IPS DF 6.9 (cell line): ENCODE measurements around the gene YRDC.

Experiments used
- DNase-seq: peaks from one replicate; pipeline ENCODE4 v3.0.0-alpha.2; 2013; ENCODE audit warnings: low read depth, low spot score
- H3K27ac ChIP-seq: one replicate; pipeline ENCODE4 v1.5.1; 2013; ENCODE audit warnings: low read length, control low read depth
- H3K27me3 ChIP-seq: 2 replicates; pipeline ENCODE4 v1.6.1; 2013; ENCODE audit warnings: mild to moderate bottlenecking, low read length; ENCODE audit not compliant: control insufficient read depth, insufficient read depth
- H3K36me3 ChIP-seq: 2 replicates; pipeline ENCODE4 v1.6.1; 2013; ENCODE audit warnings: low read length; ENCODE audit not compliant: control insufficient read depth, insufficient read depth
- H3K4me1 ChIP-seq: 2 replicates; pipeline ENCODE4 v1.6.1; 2013; ENCODE audit warnings: low read length; ENCODE audit not compliant: control insufficient read depth, insufficient read depth
- H3K4me3 ChIP-seq: 2 replicates; pipeline ENCODE4 v1.5.1; 2013; ENCODE audit warnings: mild to moderate bottlenecking, low read length
- H3K9me3 ChIP-seq: 2 replicates; pipeline ENCODE4 v1.6.1; 2013; ENCODE audit warnings: low read length, inconsistent platforms; ENCODE audit not compliant: control insufficient read depth, insufficient read depth
- WGBS: extraction: QIAGEN DNeasy Blood & Tissue Kit; methylation state at CpG from one replicate; pipeline ENCODE4 v1.1.7; 2013; ENCODE audit warnings: mixed read lengths, missing lambda C conversion rate; ENCODE audit not compliant: insufficient read length, insufficient coverage; 5-methylcytosine and 5-hydroxymethylcytosine counted together

The YRDC gene

GRCh38 chr1:37807555-37808368, at the start of gene YRDC, which contains the start of gene C1orf122:
Gene YRDC, minus strand, starts transcription at chr1:37808208. Its CDS starts 28 bp downstream, at chr1:37808180.
Gene C1orf122, plus strand, starts transcription at chr1:37807790. Its CDS starts 615 bp downstream, at chr1:37808405.
- DNase-seq = peak; percentile 72
- peak within 1 kb of the TSS; percentile 100 for H3K4me3 ChIP-seq
- no peaks in the 10 kb centered on the region for H3K27me3 ChIP-seq
- no peaks in the 10 kb centered on the region for H3K9me3 ChIP-seq
- H3K27ac ChIP-seq = no peak within 1 kb of the TSS
- WGBS = no CpG with 5 or more reads among the region's 95 CpGs
- H3K36me3 ChIP-seq = peaks cover 29% of the 10 kb centered on the region
- no peaks in the 10 kb centered on the region for H3K4me1 ChIP-seq

GRCh38 chr1:37854406-37854805, 46.4 kb upstream of the YRDC start:
- DNase-seq = no peak
- no peaks in the 10 kb centered on the region for H3K9me3 ChIP-seq
- no peaks in the 10 kb centered on the region for H3K27me3 ChIP-seq
- H3K4me3 ChIP-seq = no peak overlapping the region
- H3K27ac ChIP-seq = no peak overlapping the region
- no peaks in the 10 kb centered on the region for H3K4me1 ChIP-seq
- peaks cover 6% of the 10 kb centered on the region; the same call in 1 of the 2 replicates for H3K36me3 ChIP-seq
- WGBS = no CpG with 5 or more reads among the region's 6 CpGs

- Histone ChIP-seq H3K36me3 (peaks cover 6% of the 10 kb centered on the region; the same call in 1 of the 2 replicates), H3K4me3 (no peak overlapping the region), H3K27ac (no peak overlapping the region), H3K9me3 (no peaks in the 10 kb centered on the region), H3K27me3 (no peaks in the 10 kb centered on the region), H3K4me1 (no peaks in the 10 kb centered on the region)
- no peak for DNase-seq
Measured at GRCh38 chr1:37853157-37853556, 45.1 kb upstream of the YRDC start.

GRCh38 chr1:37851782-37852210, 43.8 kb upstream of the YRDC start:
- no peak for DNase-seq
- Histone ChIP-seq H3K4me3 (no peak overlapping the region), H3K4me1 (no peaks in the 10 kb centered on the region), H3K27me3 (no peaks in the 10 kb centered on the region), H3K9me3 (no peaks in the 10 kb centered on the region), H3K27ac (no peak overlapping the region), H3K36me3 (no peaks in the 10 kb centered on the region)
- no CpG with 5 or more reads among the region's 2 CpGs for WGBS

- Histone ChIP-seq H3K27ac (no peak overlapping the region), H3K9me3 (no peaks in the 10 kb centered on the region), H3K36me3 (no peaks in the 10 kb centered on the region), H3K27me3 (no peaks in the 10 kb centered on the region), H3K4me3 (no peak overlapping the region), H3K4me1 (no peaks in the 10 kb centered on the region)
- no peak for DNase-seq
Measured at GRCh38 chr1:37851262-37851661, 43.3 kb upstream of the YRDC start.

- no peaks in the 10 kb centered on the region for H3K9me3 ChIP-seq
- no peak for DNase-seq
- H3K36me3 ChIP-seq = no peaks in the 10 kb centered on the region
- no peaks in the 10 kb centered on the region for H3K27me3 ChIP-seq
- no peak overlapping the region for H3K4me3 ChIP-seq
- H3K27ac ChIP-seq = no peak overlapping the region
- no CpG with 5 or more reads among the region's 6 CpGs for WGBS
- no peaks in the 10 kb centered on the region for H3K4me1 ChIP-seq
Measured at GRCh38 chr1:37850352-37850955, 42.4 kb upstream of the YRDC start.

- no peak overlapping the region for H3K27ac ChIP-seq
- H3K4me1 ChIP-seq = no peaks in the 10 kb centered on the region
- WGBS = no CpG with 5 or more reads among the region's 3 CpGs
- no peaks in the 10 kb centered on the region for H3K9me3 ChIP-seq
- H3K27me3 ChIP-seq = no peaks in the 10 kb centered on the region
- DNase-seq = no peak
- H3K36me3 ChIP-seq = no peaks in the 10 kb centered on the region
- H3K4me3 ChIP-seq = no peak overlapping the region
Measured at GRCh38 chr1:37849480-37849879, 41.5 kb upstream of the YRDC start.

- Histone ChIP-seq H3K4me1 (no peaks in the 10 kb centered on the region), H3K4me3 (no peak overlapping the region), H3K36me3 (no peaks in the 10 kb centered on the region), H3K27ac (no peak overlapping the region), H3K27me3 (no peaks in the 10 kb centered on the region), H3K9me3 (no peaks in the 10 kb centered on the region)
- WGBS = no CpG with 5 or more reads among the region's 4 CpGs
- no peak for DNase-seq
Measured at GRCh38 chr1:37846647-37847339, 38.8 kb upstream of the YRDC start.

- H3K27ac ChIP-seq = no peak overlapping the region
- no peaks in the 10 kb centered on the region for H3K36me3 ChIP-seq
- DNase-seq = no peak
- H3K4me1 ChIP-seq = no peaks in the 10 kb centered on the region
- no peak overlapping the region for H3K4me3 ChIP-seq
- no CpG with 5 or more reads among the region's 3 CpGs for WGBS
- H3K27me3 ChIP-seq = no peaks in the 10 kb centered on the region
- no peaks in the 10 kb centered on the region for H3K9me3 ChIP-seq
Measured at GRCh38 chr1:37845786-37846185, 37.8 kb upstream of the YRDC start.

GRCh38 chr1:37845049-37845646, 37.1 kb upstream of the YRDC start:
- no peak for DNase-seq
- Histone ChIP-seq H3K27me3 (no peaks in the 10 kb centered on the region), H3K36me3 (no peaks in the 10 kb centered on the region), H3K4me3 (no peak overlapping the region), H3K27ac (no peak overlapping the region), H3K4me1 (no peaks in the 10 kb centered on the region), H3K9me3 (no peaks in the 10 kb centered on the region)
- WGBS = no CpG with 5 or more reads among the region's 5 CpGs
